Lung (tissue), 12 donors: ENCODE data around the gene FGFR3. TPM values are rescaled to one million over a fixed set of nuclear protein-coding genes. Genes with fewer than 3 reads are reported as not detected.

Experiments
- ATAC-seq: fragments of 200-7000 bp; cut with Tn5 transposase; one replicate; pipeline ENCODE4 v1.9.1; 2020; ENCODE audit warnings: moderate number of reproducible peaks; ENCODE audit not compliant: insufficient read depth, low FRiP score
- DNase-seq, 3 donors: peaks; one replicate each; pipeline ENCODE4 v3.0.0-alpha.2; 2013 to 2017
- H3K27ac ChIP-seq, 2 donors: one replicate each; pipeline ENCODE4 v1.5.1; 2013; ENCODE audit warnings: mild to moderate bottlenecking in 2 of 2, moderate library complexity in 2 of 2, control low read depth in 1 of 2, inconsistent platforms in 1 of 2, low read depth in 1 of 2, low read length in 1 of 2
- H3K27me3 ChIP-seq, 3 donors: one replicate each; pipeline ENCODE4 v1.5.1; 2013; ENCODE audit warnings: low read length in 2 of 3; ENCODE audit not compliant: control insufficient read depth in 3 of 3, insufficient read depth in 3 of 3
- H3K36me3 ChIP-seq, 4 donors: one replicate each; pipeline ENCODE4 v1.5.1; 2013; ENCODE audit warnings: low read length in 4 of 4, mild to moderate bottlenecking in 1 of 4, moderate library complexity in 1 of 4; ENCODE audit not compliant: control insufficient read depth in 4 of 4, insufficient read depth in 4 of 4
- H3K4me1 ChIP-seq, 5 donors: one replicate each; pipeline ENCODE4 v1.5.1; 2013; ENCODE audit warnings: low read length in 5 of 5, mild to moderate bottlenecking in 2 of 5, moderate library complexity in 1 of 5; ENCODE audit not compliant: control insufficient read depth in 5 of 5, insufficient read depth in 5 of 5
- H3K4me3 ChIP-seq: one replicate; pipeline ENCODE4 v1.5.1; 2013; ENCODE audit warnings: mild to moderate bottlenecking, control low read depth, moderate library complexity
- H3K9ac ChIP-seq, 2 donors: one replicate each; pipeline ENCODE4 v1.5.1; 2013; ENCODE audit warnings: low read length in 2 of 2, control low read depth in 1 of 2; ENCODE audit not compliant: insufficient read depth in 1 of 2
- H3K9me3 ChIP-seq, 4 donors: one replicate each; pipeline ENCODE4 v1.5.1; 2013; ENCODE audit warnings: low read length in 3 of 4, mild to moderate bottlenecking in 1 of 4, moderate library complexity in 1 of 4; ENCODE audit not compliant: control insufficient read depth in 4 of 4, insufficient read depth in 3 of 4
- WGBS, 2 donors: extraction: QIAGEN DNeasy Blood & Tissue Kit; methylation state at CpG; one replicate each; pipeline ENCODE4 v1.1.7; 2013; 5-methylcytosine and 5-hydroxymethylcytosine counted together
- polyA plus RNA-seq, 2 donors: library from polyadenylated mRNA; stranded (reverse); fragments of 200-250 nt; gene quantifications; one replicate each; pipeline ENCODE4 v1.2.1, GENCODE V29; 2013
- total RNA-seq, 2 donors: library from RNA; depleted of rRNA in 1 of 2; stranded (reverse); fragments of >200 nt in 1 of 2; gene quantifications; one replicate each; pipeline ENCODE4 v1.2.1, GENCODE V29; 2014 to 2021
- TF ChIP-seq, protein P1 (sequence below): IDR thresholded peaks from 2 replicates; pipeline ENCODE4 v1.5.1; 2012; ENCODE audit warnings: mild to moderate bottlenecking; ENCODE audit errors: control extremely low read depth, extremely low read depth
- donor health status: control.
- donor health status: control.
- donor health status: Bipolar disorder and iron deficiency.
- donor health status: healthy.
- donor health status: DM: yes; HTN: yes; CAD: no.

FGFR3 gene
- total and polyA plus RNA-seq, 4 donors = 8.1 to 99.3 (median 22.4) TPM

DNA sequence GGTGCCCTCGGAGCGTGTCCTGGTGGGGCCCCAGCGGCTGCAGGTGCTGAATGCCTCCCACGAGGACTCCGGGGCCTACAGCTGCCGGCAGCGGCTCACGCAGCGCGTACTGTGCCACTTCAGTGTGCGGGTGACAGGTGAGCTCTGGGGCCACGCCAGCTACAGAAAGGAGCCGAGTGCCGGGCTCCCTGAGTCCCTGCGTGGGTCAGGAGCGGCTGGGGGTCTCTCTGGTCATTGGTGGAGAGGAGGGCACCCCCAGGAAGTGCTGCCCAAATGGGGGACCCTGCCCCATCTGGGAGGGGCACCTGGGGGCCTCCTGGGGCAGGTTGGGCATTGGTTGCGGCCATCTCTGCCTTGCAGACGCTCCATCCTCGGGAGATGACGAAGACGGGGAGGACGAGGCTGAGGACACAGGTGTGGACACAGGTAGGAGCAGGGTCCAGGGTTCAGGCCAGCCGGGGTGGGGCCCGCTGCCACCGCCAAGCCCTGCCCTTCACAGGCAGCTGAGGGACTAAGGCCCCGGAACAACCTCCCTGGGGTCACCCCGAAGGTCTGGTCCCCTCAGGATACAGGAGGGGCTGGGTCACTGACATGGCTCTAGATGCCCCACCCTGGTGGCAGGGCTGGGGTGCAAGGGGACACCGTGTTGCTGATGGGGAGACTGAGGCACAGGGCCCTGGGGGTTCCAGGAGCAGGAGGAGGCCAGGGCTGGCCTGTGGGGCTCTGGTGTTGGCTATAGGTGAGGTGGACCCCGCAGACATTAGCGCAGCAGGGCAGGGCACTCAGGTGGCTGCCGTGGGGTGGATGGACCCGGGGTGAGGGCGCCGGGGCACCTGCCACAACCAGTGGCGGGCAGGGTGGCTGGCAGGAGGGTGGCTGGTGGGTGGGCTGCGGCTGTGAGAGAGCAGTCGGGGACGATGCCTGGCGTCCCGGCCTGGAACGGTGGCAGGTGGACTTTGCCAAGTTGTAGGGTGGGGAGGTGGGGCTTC is 6.6 kb downstream of the FGFR3 start:
- Histone ChIP-seq H3K4me3 (no peak overlapping the region), H3K27me3 (no peaks in the 10 kb centered on the region), H3K9me3 (no peaks in the 10 kb centered on the region), H3K27ac (no peak overlapping the region), H3K36me3 (peaks cover 0 to 16% (median 7%) of the 10 kb centered on the region in 4 donors), H3K4me1 (peaks cover 0 to 38% (median 8%) of the 10 kb centered on the region in 5 donors), H3K9ac (no peak overlapping the region)
- TF ChIP-seq, protein P1, sequence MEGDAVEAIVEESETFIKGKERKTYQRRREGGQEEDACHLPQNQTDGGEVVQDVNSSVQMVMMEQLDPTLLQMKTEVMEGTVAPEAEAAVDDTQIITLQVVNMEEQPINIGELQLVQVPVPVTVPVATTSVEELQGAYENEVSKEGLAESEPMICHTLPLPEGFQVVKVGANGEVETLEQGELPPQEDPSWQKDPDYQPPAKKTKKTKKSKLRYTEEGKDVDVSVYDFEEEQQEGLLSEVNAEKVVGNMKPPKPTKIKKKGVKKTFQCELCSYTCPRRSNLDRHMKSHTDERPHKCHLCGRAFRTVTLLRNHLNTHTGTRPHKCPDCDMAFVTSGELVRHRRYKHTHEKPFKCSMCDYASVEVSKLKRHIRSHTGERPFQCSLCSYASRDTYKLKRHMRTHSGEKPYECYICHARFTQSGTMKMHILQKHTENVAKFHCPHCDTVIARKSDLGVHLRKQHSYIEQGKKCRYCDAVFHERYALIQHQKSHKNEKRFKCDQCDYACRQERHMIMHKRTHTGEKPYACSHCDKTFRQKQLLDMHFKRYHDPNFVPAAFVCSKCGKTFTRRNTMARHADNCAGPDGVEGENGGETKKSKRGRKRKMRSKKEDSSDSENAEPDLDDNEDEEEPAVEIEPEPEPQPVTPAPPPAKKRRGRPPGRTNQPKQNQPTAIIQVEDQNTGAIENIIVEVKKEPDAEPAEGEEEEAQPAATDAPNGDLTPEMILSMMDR = no peak
- DNase-seq = no peak
- WGBS, 2 donors = 92 to 94% methylated on average over 41 of the region's 41 CpGs
- ATAC-seq = no peak

GRCh38 chr4:1800805-1801204 is 7.7 kb downstream of the FGFR3 start:
- Histone ChIP-seq H3K9ac (no peak overlapping the region), H3K36me3 (peaks cover 0 to 28% (median 8%) of the 10 kb centered on the region in 4 donors), H3K27ac (no peak overlapping the region), H3K9me3 (no peaks in the 10 kb centered on the region), H3K4me3 (no peak overlapping the region), H3K27me3 (no peaks in the 10 kb centered on the region), H3K4me1 (peaks cover 0 to 34% (median 5%) of the 10 kb centered on the region in 5 donors)
- TF ChIP-seq, protein P1 = no peak
- ATAC-seq = no peak
- 84 to 96% methylated on average over 9 to 10 of the region's 10 CpGs for WGBS, 2 donors
- no peak for DNase-seq

DNA sequence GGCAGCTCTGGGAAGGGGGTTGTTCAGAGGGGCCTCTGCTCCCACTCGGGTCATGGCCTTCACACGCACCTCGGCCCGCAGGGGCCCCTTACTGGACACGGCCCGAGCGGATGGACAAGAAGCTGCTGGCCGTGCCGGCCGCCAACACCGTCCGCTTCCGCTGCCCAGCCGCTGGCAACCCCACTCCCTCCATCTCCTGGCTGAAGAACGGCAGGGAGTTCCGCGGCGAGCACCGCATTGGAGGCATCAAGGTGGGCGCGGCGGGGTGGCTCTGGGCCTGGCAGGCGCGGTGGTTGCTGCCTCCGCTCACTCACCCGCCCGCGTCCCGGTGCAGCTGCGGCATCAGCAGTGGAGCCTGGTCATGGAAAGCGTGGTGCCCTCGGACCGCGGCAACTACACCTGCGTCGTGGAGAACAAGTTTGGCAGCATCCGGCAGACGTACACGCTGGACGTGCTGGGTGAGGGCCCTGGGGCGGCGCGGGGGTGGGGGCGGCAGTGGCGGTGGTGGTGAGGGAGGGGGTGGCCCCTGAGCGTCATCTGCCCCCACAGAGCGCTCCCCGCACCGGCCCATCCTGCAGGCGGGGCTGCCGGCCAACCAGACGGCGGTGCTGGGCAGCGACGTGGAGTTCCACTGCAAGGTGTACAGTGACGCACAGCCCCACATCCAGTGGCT is 8.3 kb downstream of the FGFR3 start:
- Histone ChIP-seq H3K4me3 (no peak overlapping the region), H3K36me3 (peaks cover 0 to 34% (median 10%) of the 10 kb centered on the region in 4 donors), H3K27me3 (no peaks in the 10 kb centered on the region), H3K9ac (no peak overlapping the region), H3K27ac (no peak overlapping the region), H3K9me3 (no peaks in the 10 kb centered on the region), H3K4me1 (peaks cover 0 to 28% (median 5%) of the 10 kb centered on the region in 5 donors)
- WGBS, 2 donors = 95 to 96% methylated on average over 55 to 56 of the region's 56 CpGs
- TF ChIP-seq, protein P1 = no peak
- no peak for ATAC-seq
- no peak for DNase-seq
